RPMI8226 (cell line): Measurements from ENCODE around the gene TMEM178B.

Experiments used
- DNase-seq: peaks from one replicate; pipeline ENCODE4 v3.0.0-alpha.2; 2015

Gene TMEM178B

DNA sequence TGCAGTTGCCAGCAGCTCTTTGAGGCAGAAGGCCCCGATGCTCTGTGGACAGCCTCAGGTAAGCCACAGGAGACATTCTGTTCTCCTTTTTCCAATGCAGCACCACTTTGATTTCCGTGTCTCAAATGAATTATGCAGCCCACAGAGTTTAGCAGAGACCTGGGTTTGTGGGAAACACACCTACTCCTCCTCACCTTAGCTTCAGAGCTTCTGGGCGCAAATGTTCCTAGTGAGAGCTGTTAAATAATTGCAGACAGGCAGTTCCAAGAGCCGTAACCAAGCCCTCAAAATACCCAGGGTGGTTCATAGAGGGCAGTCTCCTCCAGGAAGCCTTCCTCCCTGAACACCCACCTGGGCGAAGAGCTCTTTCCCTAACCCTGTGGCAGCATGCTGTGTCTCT lies 408.1 kb downstream of the TMEM178B start:
- no peak for DNase-seq

DNA sequence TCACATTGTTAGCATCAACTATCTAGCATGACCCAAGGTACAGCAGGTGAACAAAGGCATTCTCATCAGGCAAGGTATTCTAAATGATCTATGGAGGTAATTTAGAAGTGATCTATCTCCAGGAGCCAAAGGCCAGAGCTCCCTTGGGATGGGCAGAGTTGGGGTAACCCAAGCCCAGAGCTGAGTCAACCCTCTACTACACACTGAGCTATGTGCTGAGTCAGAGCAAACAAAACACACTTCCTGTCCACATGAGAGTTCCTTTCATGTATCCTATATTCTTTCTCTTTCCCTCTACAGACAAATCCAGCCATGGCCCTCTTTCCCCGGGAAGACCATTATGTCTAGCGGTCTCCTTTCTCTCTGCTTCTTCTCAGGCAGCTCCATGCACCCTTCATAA lies 409.2 kb downstream of the TMEM178B start:
- peak; percentile 5 for DNase-seq

DNA sequence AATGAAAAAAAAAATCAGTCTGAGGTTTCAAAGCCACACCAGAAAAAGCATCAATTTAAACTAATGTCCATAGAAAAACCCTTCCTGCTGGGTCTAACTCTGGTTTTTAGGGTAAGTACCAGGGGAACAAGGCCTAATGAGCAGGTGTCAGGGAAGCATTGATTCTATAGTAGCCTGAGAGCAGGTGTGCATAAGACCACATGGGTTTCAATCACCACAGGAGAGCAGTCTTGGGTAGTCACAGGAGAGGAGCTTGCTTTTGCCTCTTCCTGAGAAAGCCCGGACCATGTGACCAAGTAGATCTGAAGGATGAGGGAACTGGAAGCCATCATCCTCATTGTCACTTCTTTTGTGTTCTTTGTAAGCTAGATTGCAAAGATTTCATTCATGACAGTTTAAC lies 411.0 kb downstream of the TMEM178B start:
- DNase-seq: peak; percentile 59

DNA sequence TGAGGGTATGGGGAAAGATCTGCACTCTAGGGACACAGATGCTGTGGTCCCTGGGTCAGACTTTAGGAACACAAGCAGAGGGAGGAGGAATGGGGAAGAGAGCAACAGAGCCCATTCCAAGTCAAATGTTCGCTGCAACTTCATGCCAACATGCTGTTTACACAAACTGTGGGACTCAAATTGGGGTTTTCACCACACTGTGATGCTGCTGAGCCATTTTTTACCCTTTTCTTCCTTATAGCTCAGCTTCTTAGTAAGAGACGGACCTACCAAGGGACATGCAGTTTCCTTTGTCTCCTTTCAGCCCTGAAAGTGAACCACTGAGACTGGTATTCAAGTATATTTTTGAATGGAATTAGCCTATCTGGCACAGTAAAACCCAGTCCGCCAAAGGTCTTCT lies 413.1 kb downstream of the TMEM178B start:
- no peak for DNase-seq

DNA sequence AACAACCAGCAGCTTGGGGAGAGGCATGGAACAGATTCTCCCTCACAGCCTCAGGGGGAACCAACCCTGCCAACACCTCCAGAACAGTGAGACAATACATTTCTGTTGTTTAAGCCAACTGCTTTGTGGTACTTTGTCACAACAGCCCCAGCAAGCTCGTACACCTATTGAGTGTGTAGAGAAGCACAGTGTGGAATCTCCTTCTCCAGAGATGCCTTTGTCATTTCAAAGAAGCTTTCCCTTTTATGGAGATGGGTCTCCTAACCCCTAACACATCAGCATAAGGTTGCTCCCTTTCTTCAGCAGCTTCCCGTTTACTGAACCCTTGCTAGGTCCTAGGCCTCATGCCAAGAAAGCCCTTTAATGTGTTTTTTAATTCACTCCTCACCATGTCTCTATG lies 416.6 kb downstream of the TMEM178B start:
- DNase-seq: no peak

DNA sequence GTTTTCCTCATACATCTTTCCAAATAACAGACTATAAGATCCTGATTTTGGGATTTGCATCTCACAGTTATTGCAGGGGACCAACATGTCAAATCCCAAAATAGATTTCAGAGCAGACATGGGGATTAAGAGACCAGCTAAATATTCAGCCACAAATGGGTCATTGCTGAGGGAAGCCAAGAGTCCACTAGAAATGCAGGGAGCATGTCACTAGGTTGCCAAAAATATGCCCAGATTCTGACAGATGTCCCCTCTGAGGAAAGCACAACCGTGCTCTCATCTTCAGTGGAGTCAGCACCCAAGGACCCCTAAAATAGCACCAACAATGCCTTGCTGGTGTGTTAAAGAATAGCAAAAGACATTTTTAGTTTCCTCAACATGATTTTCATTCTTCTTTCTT lies 421.2 kb downstream of the TMEM178B start:
- no peak for DNase-seq

DNA sequence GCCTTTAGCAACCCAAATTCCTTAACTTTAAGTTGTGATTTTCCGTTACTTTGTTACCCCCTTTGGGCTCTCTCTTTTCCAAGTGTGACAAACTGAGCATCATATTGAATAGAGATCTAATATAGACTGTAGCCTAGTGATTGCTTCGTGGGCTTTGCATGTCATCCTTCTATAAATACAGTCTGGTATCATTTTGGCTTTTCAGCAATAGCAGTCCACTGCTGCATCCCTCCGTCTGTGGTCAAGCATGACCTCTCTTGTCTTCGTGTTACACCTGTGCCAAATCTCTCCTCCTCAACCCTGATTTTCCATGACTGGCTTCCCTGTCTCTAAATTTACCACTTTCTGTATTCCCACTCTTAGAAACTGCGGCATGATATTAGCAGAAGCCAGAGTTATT lies 423.5 kb downstream of the TMEM178B start:
- no peak for DNase-seq

DNA sequence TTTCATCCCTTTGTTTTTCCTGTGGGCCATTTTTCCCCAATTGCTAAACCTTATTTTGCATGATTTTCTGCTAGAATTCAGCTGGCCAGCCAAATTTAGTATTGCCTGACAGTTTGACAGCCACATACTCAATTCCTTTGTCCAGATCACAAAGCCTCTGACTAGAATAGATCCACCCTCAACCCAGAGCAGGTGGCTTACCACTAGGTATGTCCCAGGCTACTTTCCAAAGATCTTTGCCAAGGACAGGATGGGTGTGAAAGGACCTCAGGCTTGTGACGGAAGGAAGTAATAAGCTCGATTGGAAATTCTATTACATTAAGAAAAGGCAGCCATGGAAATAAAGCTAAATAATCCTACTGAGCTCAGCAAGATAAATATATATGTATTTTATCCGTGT lies 426.7 kb downstream of the TMEM178B start:
- DNase-seq: no peak

DNA sequence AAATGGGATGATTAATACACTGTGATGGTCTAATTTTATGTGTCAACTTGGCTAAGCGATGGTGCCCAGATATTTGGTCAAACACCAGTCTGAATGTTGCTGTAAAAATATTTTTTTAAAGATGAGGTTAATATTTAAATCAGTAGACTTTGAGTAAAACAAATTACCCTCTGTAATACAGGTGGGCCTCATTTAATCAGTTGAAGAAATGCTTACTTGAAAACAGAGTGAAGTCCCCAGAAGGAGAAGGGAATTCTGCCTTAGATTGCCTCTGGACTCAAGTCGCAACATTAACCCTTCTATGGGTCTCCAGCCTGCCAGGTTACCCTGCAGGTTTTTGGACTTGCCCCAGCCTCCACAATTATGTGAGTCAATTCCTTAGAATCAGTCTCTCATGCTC lies 427.6 kb downstream of the TMEM178B start:
- DNase-seq: no peak

DNA sequence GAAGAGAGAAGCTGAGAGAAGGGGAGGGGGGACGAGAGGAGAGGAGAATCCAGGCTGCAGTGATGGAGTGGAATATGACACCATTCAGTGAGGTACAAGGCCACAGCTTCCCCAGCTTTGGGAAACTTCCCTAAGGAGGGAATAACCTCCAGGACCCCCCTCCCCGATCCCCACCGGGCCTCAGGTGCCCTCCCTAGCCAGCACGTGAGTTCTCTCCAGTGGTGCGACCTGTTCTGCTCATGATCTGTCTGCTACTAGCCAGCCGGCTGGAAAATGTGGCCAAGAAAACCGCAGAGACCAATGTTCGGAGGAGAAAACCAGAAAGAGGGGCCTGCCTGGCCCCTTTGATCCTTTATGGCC lies 437.4 kb downstream of the TMEM178B start:
- peak; percentile 45 for DNase-seq

DNA sequence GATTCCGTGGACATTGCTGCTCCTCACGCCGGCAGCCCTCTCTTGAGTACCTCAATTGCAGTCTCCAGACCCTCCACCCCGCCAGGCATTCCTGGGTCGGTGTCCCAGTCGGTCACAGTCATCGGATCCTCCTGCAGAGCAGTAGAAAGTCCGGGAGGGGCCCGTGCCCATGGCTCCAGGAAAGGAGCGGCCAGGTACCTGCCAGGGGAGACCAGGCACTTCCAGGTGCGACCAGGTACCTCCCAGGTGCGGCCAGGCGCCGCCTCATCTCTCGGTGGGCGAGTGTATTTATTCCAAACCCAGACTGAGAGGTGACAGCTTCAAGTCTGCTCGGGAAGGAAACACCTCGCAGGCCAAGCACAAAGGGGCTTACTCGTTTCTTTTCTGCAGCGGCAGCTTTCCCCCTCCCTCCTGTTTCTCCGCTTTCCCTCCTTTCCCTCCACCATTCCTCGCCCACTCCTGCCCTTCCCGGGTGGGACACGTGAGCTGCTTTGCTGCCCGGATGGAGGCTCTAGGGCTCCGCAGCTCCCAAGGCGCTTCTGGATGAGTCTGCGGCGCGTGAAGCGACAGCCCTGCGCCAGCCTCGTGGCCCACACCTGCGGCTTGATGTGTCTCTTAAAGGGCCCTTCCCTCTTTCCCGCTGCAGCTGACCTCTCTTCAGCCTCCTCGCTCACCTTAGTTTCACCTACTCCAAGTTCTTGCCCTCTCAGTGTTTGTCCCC lies 438.0 kb downstream of the TMEM178B start:
- peak; percentile 83 for DNase-seq

DNA sequence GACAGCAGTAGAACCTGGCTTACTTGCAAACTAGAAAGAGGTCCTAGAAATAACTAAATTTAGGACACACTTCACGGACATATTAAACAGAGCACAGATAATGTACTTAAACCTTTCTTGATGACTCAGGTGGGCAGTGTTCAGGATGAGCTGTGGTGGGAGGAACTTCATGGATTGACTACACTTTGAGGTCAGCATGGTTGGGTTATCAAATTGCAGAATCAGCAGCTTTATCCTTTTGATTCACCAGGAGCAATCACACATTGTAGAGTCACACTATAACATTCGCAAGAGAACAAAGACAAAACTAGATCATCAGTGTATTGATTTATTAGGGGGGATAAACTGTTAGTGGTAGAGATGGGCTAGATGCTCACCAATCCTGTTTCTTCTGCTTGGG lies 438.7 kb downstream of the TMEM178B start:
- no peak for DNase-seq

DNA sequence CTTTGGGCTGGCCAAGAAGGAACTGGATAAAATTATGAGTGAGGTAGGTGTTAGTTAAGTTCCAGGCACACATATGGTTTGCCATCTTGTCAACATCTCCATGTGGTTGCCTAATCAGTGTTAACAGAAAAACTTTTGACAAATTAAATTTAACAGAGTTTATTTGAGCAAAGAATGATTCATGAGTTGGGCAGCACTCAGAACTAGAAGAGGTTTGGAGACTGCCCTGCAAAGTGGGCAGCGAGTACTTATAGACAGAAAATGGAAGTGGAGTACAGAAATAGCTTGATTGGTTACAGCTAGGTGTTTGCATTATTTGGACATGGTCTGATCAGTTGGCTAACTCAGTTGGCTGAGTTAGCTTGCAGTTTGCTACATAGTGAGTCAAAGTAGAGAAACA lies 439.9 kb downstream of the TMEM178B start:
- DNase-seq: no peak

DNA sequence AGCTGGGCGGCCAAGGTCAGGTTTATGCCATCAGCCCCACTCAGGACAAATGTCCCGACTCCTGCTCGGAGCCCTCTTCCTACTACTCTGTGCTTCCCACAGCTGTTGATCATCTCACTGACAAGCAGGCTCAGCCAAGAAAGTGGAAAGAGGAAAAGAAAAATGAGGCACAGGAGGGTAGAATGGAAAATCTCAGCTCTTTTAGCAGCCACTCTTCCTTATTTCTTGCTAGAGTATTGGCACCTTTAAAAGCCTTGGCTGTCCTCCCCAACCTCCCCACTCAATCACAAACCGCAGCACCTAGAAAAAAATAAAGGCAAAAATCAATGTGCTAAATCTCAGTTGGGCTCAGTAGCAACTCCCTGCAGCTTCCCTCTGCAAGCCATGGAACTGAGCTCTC lies 442.1 kb downstream of the TMEM178B start:
- no peak for DNase-seq

DNA sequence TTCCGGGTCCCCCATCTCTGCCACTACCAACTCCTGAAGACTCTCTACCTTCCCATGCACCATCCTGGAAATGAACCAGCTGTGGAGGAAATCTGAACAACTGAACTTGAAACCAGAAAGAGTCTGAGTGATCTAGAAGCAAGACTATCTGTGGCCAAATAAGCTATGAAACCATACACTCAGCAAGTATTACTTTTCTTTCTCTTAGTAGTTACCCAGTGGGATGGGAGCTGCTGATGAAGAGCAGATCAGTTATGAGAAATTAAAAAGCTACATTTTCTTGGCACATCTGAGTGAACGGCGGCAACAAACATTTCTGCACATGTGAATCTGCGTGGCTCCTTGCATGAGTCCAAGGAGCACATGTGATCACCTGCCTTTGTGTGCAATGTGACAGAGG lies 445.8 kb downstream of the TMEM178B start:
- DNase-seq: peak; percentile 69

DNA sequence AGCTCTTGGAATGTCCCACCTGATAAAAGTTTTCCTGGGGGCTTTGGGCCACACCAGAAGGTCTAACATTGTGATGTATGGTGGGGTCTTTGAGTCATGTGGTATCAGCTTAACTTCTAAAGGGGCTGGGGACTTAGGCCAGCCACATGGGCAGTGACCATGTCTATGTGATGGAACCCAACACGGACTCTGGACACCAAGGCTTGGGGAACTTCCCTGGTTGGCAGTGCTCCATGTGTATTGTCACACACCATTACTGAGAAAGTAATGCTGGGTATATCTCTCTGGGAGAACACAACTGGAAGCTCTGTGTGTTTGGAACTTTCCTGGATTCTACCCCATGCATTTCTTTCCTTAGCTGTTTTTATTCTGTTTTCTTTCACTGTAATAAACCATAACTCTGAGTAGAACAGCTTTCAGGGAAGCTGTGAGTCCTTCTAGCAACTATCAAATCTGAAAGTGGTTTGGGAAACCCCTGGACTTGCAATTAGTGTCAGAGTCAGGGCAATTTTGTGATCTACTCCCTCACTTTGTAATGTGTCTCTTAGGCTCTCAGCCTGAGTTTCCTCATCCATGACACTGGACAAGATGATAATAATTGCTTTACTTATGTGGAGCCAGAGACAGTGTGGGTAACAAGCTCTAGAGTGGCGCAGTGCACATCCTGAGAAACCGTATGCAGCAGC lies 448.9 kb downstream of the TMEM178B start:
- DNase-seq: no peak

DNA sequence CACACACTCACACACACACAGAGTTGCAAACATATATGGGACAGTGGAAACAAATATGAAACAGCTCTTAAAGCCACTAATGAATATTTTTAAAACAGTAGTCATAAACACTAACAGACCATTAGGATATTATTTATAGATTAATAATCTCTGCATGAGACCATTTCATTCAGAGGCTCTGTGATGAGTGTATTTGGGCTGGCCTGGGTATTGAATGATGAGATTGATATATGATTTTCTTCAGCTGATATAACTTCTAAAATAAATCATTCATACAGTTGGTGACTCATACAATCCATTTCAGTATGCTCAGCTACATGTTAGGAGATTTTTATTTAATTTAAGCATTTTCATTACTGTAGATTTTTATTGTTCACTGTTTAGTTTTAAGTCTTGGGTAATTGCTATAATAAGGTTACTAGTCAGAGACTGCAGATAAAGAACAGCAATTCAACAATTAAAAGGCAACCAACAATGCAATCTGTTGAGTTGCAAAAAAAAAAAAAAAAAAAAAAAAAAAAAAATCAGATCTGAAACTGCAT lies 452.2 kb downstream of the TMEM178B start:
- no peak for DNase-seq

DNA sequence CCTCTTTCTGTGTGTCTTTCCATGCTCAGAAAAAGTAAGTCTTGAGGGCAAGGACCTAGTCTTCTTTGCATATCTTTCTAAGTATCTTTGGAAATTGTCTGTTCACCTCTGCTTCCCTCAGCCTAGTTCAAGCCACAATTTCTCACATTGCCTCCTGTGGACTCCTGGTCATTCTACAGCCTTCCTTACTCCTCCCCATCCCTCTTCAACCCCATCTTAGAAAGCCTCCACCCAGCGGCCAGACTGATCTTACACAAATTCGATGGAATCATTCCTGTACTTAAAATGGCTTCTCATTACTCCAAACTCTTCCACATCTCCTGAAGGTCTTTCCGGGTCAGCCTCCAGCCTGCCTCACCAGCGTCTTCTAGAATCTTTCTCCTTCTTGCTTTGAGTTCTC lies 453.2 kb downstream of the TMEM178B start:
- DNase-seq: no peak

DNA sequence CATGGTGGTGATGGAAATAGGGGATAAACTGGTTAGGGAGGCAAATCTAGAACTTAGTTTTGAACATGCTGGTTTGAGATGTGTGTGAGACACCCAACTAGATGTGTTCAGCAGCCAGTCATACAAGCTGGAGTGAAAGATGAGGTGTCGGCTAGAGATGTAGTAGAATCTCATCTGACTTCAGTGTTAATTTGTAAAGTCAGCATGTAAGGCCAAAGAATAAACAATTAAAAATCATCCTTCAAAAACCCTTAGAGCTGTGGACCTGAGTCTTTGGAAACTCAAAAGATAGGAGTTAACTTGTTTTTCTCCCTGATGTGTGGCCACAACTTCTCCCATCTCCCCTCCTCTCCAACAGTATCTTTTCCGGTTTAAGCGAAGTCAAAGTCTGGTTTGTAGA lies 454.5 kb downstream of the TMEM178B start:
- no peak for DNase-seq
